Uterus (tissue), 4 donors: Measurements from ENCODE around the gene PTPN14. TPM values are rescaled to one million over a fixed set of nuclear protein-coding genes. Genes with fewer than 3 reads are reported as not detected.

Source experiments
- DNase-seq, 2 donors: peaks; one replicate each; pipeline ENCODE4 v3.0.0-alpha.2; 2019 to 2020
- H3K27ac ChIP-seq, 2 donors: fragments of 200-600 bp; sonication (generic); 1 replicate in 1 of 2; 2 replicates in 1 of 2; pipeline ENCODE4 v1.5.1; 2016 to 2018
- H3K27me3 ChIP-seq, 2 donors: fragments of 200-600 bp; sonication (generic); one replicate each; pipeline ENCODE4 v1.5.1; 2018 to 2019; ENCODE audit warnings: control low read depth in 1 of 2
- H3K36me3 ChIP-seq, 2 donors: fragments of 200-600 bp; sonication (generic); one replicate each; pipeline ENCODE4 v1.5.1; 2019; ENCODE audit warnings: control low read depth in 1 of 2
- H3K4me1 ChIP-seq, 2 donors: fragments of 200-600 bp; sonication (generic); one replicate each; pipeline ENCODE4 v1.5.1; 2018 to 2019; ENCODE audit warnings: control low read depth in 1 of 2
- H3K4me3 ChIP-seq, 2 donors: fragments of 200-600 bp; sonication (generic); 1 replicate in 1 of 2; 2 replicates in 1 of 2; pipeline ENCODE4 v1.5.1; 2018 to 2019; ENCODE audit warnings: mild to moderate bottlenecking in 1 of 2
- H3K9me3 ChIP-seq, 2 donors: fragments of 200-600 bp; sonication (generic); one replicate each; pipeline ENCODE4 v1.5.1; 2019; ENCODE audit warnings: control low read depth in 1 of 2
- POLR2A ChIP-seq, 2 donors: fragments of 450-650 bp; IDR thresholded peaks; one replicate each; pipeline ENCODE4 v1.6.1; 2016; ENCODE audit warnings: antibody characterized with exemption in 2 of 2, mild to moderate bottlenecking in 1 of 2, moderate library complexity in 1 of 2
- intact Hi-C: fragments of 100-400 bp; cut with DNase I; formaldehyde crosslinking; loops from one replicate; pipeline ENCODE4 v1.15.1; 2023; ENCODE audit warnings: low total_unique reads
- total RNA-seq, 4 donors: library from RNA; depleted of rRNA in 3 of 4; stranded (reverse); fragments of >200 nt in 3 of 4; gene quantifications; one replicate each; pipeline versions ENCODE4 v1.1.0 to v1.2.4, GENCODE V29; 2014 to 2023
- TF ChIP-seq, protein P1 (sequence below), 4 experiments: fragments of 200-600 bp in 2 of 4; fragments of 450-650 bp in 2 of 4; sonication (generic) in 2 of 4; IDR thresholded peaks; one replicate each; pipeline ENCODE4 v1.5.1; 2016 to 2019; ENCODE audit warnings: antibody characterized with exemption in 4 of 4, mild to moderate bottlenecking in 2 of 4, moderate library complexity in 1 of 4
- donor health status: DM: yes; HTN: yes; CAD: no.

PTPN14 gene
- total RNA-seq, 4 donors from 2014 or later: 13.2 to 78.0 (median 30.9) TPM

DNA sequence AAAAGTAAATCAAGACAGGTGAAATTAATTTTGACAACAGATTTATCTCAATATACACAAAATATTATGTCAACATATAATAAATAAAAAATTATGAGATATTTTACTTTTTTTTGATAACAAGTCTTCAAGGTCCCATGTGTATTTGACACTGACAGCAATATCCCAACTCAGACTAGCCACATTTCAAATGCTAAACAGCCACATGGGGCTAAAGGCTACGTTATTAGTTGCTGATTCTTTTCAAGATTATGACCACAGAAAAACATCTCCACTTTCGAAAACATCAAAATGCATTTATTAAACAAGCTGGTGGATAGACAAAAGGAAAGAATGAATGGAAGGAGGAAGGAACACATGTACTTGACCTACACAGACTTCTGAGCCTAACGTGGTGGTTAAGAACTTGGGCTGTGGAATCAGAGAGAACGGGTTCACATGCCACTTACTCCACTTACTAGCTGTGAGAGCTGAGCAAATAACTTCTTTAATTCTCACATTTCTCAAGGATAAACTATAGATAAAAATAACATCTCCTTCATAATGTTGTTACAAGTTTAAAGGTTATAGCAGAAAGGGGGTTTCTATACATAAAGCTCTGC, 13.4 kb downstream of the PTPN14 start:
- no peak for TF ChIP-seq POLR2A (IDR thresholded peaks at IDR 0.05)
- Histone ChIP-seq H3K27me3 (no peaks in the 10 kb centered on the region), H3K9me3 (no peaks in the 10 kb centered on the region), H3K36me3 (no peaks in the 10 kb centered on the region), H3K4me3 (no peak overlapping the region), H3K27ac (no peak overlapping the region), H3K4me1 (no peaks in the 10 kb centered on the region)
- no peak for DNase-seq
- intact Hi-C loops: no loop called here

DNA sequence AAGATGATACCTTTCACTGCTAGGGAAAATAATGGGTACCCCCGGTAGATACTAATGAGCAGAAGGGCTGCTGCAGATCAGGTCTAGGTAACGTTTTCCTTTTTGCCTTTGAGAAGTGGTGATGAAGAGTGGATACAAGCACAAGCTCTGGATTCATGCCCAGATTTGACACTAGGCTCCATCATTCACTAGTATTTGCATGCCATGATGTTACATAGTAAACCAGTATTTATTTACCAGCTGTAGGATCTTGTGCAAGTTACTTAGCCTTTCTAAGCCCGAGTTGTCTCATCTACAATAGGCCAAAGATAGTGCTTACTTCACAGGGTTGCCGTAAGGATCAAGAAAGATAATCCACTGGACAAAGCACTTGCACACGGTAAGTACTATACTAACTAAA, 14.2 kb downstream of the PTPN14 start:
- H3K4me1 ChIP-seq: no peaks in the 10 kb centered on the region
- TF ChIP-seq, protein P1, sequence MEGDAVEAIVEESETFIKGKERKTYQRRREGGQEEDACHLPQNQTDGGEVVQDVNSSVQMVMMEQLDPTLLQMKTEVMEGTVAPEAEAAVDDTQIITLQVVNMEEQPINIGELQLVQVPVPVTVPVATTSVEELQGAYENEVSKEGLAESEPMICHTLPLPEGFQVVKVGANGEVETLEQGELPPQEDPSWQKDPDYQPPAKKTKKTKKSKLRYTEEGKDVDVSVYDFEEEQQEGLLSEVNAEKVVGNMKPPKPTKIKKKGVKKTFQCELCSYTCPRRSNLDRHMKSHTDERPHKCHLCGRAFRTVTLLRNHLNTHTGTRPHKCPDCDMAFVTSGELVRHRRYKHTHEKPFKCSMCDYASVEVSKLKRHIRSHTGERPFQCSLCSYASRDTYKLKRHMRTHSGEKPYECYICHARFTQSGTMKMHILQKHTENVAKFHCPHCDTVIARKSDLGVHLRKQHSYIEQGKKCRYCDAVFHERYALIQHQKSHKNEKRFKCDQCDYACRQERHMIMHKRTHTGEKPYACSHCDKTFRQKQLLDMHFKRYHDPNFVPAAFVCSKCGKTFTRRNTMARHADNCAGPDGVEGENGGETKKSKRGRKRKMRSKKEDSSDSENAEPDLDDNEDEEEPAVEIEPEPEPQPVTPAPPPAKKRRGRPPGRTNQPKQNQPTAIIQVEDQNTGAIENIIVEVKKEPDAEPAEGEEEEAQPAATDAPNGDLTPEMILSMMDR (IDR thresholded peaks at IDR 0.05): no peak
- no peak for TF ChIP-seq POLR2A (IDR thresholded peaks at IDR 0.05)
- no peak overlapping the region for H3K4me3 ChIP-seq
- intact Hi-C loops: no loop called here
- H3K27ac ChIP-seq: no peak overlapping the region
- no peaks in the 10 kb centered on the region for H3K27me3 ChIP-seq
- DNase-seq: no peak
- H3K36me3 ChIP-seq: no peaks in the 10 kb centered on the region
- H3K9me3 ChIP-seq: no peaks in the 10 kb centered on the region

DNA sequence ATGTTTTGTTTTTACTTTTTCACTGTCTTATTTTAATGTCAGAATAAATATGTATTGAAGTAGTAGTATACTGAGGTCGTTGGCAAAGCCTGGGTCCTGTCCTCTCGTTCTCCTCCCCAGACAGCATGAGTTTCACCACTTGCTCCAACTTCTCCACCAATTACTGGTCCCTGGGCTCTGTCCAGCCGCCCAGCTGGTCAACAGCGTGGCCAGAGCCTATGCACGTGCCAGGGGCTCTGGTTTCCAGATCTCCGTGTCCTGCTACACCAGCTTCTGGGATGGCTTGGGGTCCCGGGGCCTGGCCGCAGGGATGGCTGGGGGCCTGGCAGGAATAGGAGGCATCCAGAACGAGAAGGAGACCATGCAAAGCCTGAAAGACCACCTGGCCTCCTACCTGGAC, 19.3 kb downstream of the PTPN14 start:
- TF ChIP-seq, protein P1 (IDR thresholded peaks at IDR 0.05): no peak
- TF ChIP-seq POLR2A (IDR thresholded peaks at IDR 0.05): no peak
- H3K9me3 ChIP-seq: no peaks in the 10 kb centered on the region
- no peaks in the 10 kb centered on the region for H3K36me3 ChIP-seq
- H3K27me3 ChIP-seq: no peaks in the 10 kb centered on the region
- intact Hi-C loops: no loop called here
- no peak overlapping the region for H3K4me3 ChIP-seq
- DNase-seq: no peak
- H3K4me1 ChIP-seq: no peaks in the 10 kb centered on the region
- H3K27ac ChIP-seq: no peak overlapping the region

DNA sequence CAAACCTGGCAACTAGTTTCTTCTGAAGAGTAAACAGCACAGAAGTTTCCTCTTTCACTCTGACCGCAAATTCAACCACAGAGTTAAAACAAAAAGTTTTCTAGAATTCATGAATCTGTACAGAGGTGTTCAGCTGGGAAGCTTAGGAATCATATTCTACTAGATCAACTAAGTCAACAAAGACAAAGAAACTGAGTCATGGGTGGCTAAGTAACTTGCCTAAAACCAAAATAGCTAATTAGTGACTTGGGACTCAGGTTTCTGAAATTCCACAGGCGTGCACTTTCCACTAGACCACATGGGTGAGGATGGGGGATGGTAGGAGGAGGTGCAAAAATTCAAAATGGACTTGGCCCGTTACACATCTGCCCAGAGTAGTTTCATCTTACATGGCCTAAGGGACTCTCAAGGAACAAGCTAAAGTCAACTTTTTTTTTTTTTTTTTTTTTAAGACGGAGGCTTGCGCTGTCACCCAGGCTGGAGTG, 25.8 kb downstream of the PTPN14 start:
- Histone ChIP-seq H3K4me3 (no peak overlapping the region), H3K9me3 (no peaks in the 10 kb centered on the region), H3K27ac (no peak overlapping the region), H3K27me3 (no peaks in the 10 kb centered on the region), H3K36me3 (no peaks in the 10 kb centered on the region), H3K4me1 (no peaks in the 10 kb centered on the region)
- intact Hi-C loops: no loop called here
- TF ChIP-seq, protein P1 (IDR thresholded peaks at IDR 0.05): no peak
- no peak for TF ChIP-seq POLR2A (IDR thresholded peaks at IDR 0.05)
- no peak for DNase-seq

GRCh38 chr1:214524824-214525223, 26.6 kb downstream of the PTPN14 start:
- intact Hi-C loops: no loop called here

More at GRCh38 chr1:214524824-214525223, 26.6 kb downstream of the PTPN14 start:
- H3K4me1 ChIP-seq: no peaks in the 10 kb centered on the region
- no peak for TF ChIP-seq POLR2A (IDR thresholded peaks at IDR 0.05)
- TF ChIP-seq, protein P1 (IDR thresholded peaks at IDR 0.05): no peak
- no peak overlapping the region for H3K4me3 ChIP-seq
- no peak overlapping the region for H3K27ac ChIP-seq
- H3K9me3 ChIP-seq: no peaks in the 10 kb centered on the region
- H3K36me3 ChIP-seq: no peaks in the 10 kb centered on the region
- no peaks in the 10 kb centered on the region for H3K27me3 ChIP-seq
- DNase-seq: no peak
